HL-60 (cell line): Measurements from ENCODE around the gene L3MBTL1.
A peak's percentile ranks its signal among the peaks of the same experiment; 100 is the strongest.

Experiments used
- DNase-seq, 2 experiments: peaks; one replicate each; pipeline ENCODE4 v3.0.0-alpha.2; 2010 to 2020; ENCODE audit warnings: low read depth in 1 of 2, low spot score in 1 of 2
- H3K27ac ChIP-seq: fragments of 250-450 bp; sonication (Bioruptor Pico); replicated peaks from 2 replicates; pipeline ENCODE4 v1.5.1; 2020; ENCODE audit warnings: mild to moderate bottlenecking, moderate library complexity
- H3K27me3 ChIP-seq: fragments of 250-450 bp; sonication (Bioruptor Pico); 2 replicates; pipeline ENCODE4 v1.5.1; 2021; ENCODE audit warnings: mild to moderate bottlenecking, moderate library complexity; ENCODE audit not compliant: insufficient read depth, poor library complexity, severe bottlenecking
- H3K4me3 ChIP-seq: replicated peaks from 2 replicates; pipeline ENCODE4 v1.5.1; 2011; ENCODE audit warnings: mild to moderate bottlenecking, control low read depth, low read length; ENCODE audit not compliant: insufficient read depth
- GABPA ChIP-seq: IDR thresholded peaks from 2 replicates; pipeline ENCODE4 v1.6.1; 2012; ENCODE audit warnings: low read depth
- POLR2AphosphoS5 ChIP-seq: IDR thresholded peaks from 2 replicates; pipeline ENCODE4 v1.6.1; 2012; ENCODE audit warnings: low read depth
- TF ChIP-seq, protein P1 (sequence below): IDR thresholded peaks from one replicate; pipeline ENCODE4 v1.5.1; 2011; ENCODE audit warnings: low read length, control low read depth, inconsistent platforms; ENCODE audit not compliant: insufficient read depth

Gene L3MBTL1

GRCh38 chr20:43590392-43591303 lies 83.2 kb downstream of the L3MBTL1 start, which contains the start of gene IFT52:
Gene IFT52 (plus strand): TSS chr20:43590937. CDS start chr20:43594699, 3,762 bp downstream.
- TF ChIP-seq, protein P1, sequence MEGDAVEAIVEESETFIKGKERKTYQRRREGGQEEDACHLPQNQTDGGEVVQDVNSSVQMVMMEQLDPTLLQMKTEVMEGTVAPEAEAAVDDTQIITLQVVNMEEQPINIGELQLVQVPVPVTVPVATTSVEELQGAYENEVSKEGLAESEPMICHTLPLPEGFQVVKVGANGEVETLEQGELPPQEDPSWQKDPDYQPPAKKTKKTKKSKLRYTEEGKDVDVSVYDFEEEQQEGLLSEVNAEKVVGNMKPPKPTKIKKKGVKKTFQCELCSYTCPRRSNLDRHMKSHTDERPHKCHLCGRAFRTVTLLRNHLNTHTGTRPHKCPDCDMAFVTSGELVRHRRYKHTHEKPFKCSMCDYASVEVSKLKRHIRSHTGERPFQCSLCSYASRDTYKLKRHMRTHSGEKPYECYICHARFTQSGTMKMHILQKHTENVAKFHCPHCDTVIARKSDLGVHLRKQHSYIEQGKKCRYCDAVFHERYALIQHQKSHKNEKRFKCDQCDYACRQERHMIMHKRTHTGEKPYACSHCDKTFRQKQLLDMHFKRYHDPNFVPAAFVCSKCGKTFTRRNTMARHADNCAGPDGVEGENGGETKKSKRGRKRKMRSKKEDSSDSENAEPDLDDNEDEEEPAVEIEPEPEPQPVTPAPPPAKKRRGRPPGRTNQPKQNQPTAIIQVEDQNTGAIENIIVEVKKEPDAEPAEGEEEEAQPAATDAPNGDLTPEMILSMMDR: no peak
- TF ChIP-seq POLR2AphosphoS5 (peak; percentile 37; the same call in 1 of the 2 replicates), GABPA (no peak)
- no peaks in the 10 kb centered on the region for H3K27me3 ChIP-seq
- peak within 1 kb of the TSS; percentile 100 for H3K4me3 ChIP-seq
- DNase-seq: peak; percentile 86 to 93
- peak within 1 kb of the TSS; percentile 96 for H3K27ac ChIP-seq
